Lower leg skin (tissue), 3 donors: ENCODE measurements around the gene ADAM22.

Source experiments
- POLR2A ChIP-seq, 2 donors: fragments of 450-650 bp; IDR thresholded peaks; one replicate each; pipeline ENCODE4 v1.6.1; 2016 to 2017; ENCODE audit warnings: antibody characterized with exemption in 2 of 2, mild to moderate bottlenecking in 1 of 2, moderate library complexity in 1 of 2
- TF ChIP-seq, protein P1 (sequence below), 3 donors: fragments of 450-650 bp; IDR thresholded peaks; one replicate each; pipeline ENCODE4 v1.5.1; 2016; ENCODE audit warnings: antibody characterized with exemption in 3 of 3, mild to moderate bottlenecking in 3 of 3, moderate library complexity in 2 of 3

DNA sequence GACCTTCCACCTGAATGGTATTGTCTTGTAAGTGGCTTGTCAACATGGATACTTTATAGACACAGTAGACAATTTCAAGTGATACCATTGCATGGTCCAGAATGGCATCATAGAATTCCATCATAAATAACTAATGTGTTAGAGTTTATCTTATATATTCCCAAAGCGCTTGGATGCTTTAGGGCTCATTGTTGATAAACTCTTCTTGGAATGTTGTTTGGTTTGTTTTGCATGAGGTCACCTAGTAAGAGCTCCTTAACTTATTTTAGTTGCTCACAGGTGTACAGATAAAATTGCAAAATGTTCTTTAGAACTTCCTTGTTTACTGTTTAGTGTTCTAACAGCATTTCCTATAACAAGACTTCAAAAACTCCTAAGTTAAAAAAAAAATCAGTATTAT, 249.0 kb downstream of the ADAM22 start:
- TF ChIP-seq, protein P1, sequence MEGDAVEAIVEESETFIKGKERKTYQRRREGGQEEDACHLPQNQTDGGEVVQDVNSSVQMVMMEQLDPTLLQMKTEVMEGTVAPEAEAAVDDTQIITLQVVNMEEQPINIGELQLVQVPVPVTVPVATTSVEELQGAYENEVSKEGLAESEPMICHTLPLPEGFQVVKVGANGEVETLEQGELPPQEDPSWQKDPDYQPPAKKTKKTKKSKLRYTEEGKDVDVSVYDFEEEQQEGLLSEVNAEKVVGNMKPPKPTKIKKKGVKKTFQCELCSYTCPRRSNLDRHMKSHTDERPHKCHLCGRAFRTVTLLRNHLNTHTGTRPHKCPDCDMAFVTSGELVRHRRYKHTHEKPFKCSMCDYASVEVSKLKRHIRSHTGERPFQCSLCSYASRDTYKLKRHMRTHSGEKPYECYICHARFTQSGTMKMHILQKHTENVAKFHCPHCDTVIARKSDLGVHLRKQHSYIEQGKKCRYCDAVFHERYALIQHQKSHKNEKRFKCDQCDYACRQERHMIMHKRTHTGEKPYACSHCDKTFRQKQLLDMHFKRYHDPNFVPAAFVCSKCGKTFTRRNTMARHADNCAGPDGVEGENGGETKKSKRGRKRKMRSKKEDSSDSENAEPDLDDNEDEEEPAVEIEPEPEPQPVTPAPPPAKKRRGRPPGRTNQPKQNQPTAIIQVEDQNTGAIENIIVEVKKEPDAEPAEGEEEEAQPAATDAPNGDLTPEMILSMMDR (IDR thresholded peaks at IDR 0.05), result no peak
- no peak for TF ChIP-seq POLR2A (IDR thresholded peaks at IDR 0.05)
